Renal pelvis (tissue), 4 donors: ENCODE data around the gene SKOR1. TPM values are rescaled to one million over a fixed set of nuclear protein-coding genes. Genes with fewer than 3 reads are reported as not detected.

ENCODE experiments used
- DNase-seq: peaks from one replicate; pipeline ENCODE4 v3.0.0-alpha.2; 2013
- polyA plus RNA-seq, 3 donors: library from polyadenylated mRNA; unstranded; fragments of 120-200 nt; gene quantifications; one replicate each; pipeline ENCODE4 v1.2.1, GENCODE V29; 2013; ENCODE audit not compliant: insufficient read length in 3 of 3

SKOR1 gene
- polyA plus RNA-seq, 3 donors, result 0.41 to 0.58 (median 0.48) TPM

- no peak for DNase-seq
These were observed 7.8 kb downstream of the SKOR1 start for GRCh38 chr15:67832897-67833709.

- DNase-seq, result peak; percentile 60
These were observed 8.6 kb downstream of the SKOR1 start for GRCh38 chr15:67833710-67834511.

GRCh38 chr15:67834581-67835296 is 9.4 kb downstream of the SKOR1 start:
- no peak for DNase-seq

GRCh38 chr15:67835297-67836133 is 10.2 kb downstream of the SKOR1 start:
- no peak for DNase-seq

GRCh38 chr15:67836134-67836455 is 10.8 kb downstream of the SKOR1 start:
- DNase-seq, result no peak

- no peak for DNase-seq
These were observed 11.2 kb downstream of the SKOR1 start for GRCh38 chr15:67836477-67836876.

- no peak for DNase-seq
These were observed 11.6 kb downstream of the SKOR1 start for GRCh38 chr15:67836955-67837354.

GRCh38 chr15:67838789-67839332 is 13.6 kb downstream of the SKOR1 start:
- DNase-seq, result peak; percentile 63

GRCh38 chr15:67839499-67839928 is 14.2 kb downstream of the SKOR1 start:
- peak; percentile 40 for DNase-seq

GRCh38 chr15:67839929-67840748 is 14.8 kb downstream of the SKOR1 start, which contains the start of gene RNU6-1:
RNU6-1 (minus strand) TSS chr15:67840045.
- peak; percentile 93 for DNase-seq

- peak; percentile 42 for DNase-seq
These were observed 15.6 kb downstream of the SKOR1 start for GRCh38 chr15:67840749-67841512.

GRCh38 chr15:67841513-67841762 is 16.1 kb downstream of the SKOR1 start:
- no peak for DNase-seq

- DNase-seq, result no peak
These were observed 17.8 kb downstream of the SKOR1 start for GRCh38 chr15:67843092-67843501.

- peak; percentile 87 for DNase-seq
These were observed 18.5 kb downstream of the SKOR1 start for GRCh38 chr15:67843571-67844387.

- no peak for DNase-seq
These were observed 20.7 kb downstream of the SKOR1 start for GRCh38 chr15:67845974-67846373.

- no peak for DNase-seq
These were observed 24.2 kb downstream of the SKOR1 start for GRCh38 chr15:67849538-67849937.

GRCh38 chr15:67850336-67850735 is 25.0 kb downstream of the SKOR1 start:
- DNase-seq, result no peak

GRCh38 chr15:67850994-67851571 is 25.8 kb downstream of the SKOR1 start:
- no peak for DNase-seq
